Karpas-422 (cell line): ENCODE measurements around the gene NOL11. TPM values are rescaled to one million over a fixed set of nuclear protein-coding genes. Genes with fewer than 3 reads are reported as not detected.

Source experiments
- DNase-seq: peaks from one replicate; pipeline ENCODE4 v3.0.0-alpha.2; 2015
- H2AFZ ChIP-seq: fragments of 200-600 bp; sonication (generic); 2 replicates; pipeline ENCODE4 v1.6.1; 2014; ENCODE audit warnings: antibody characterized with exemption, low read length, mixed read lengths
- H3K27ac ChIP-seq: fragments of 200-600 bp; sonication (generic); 2 replicates; pipeline ENCODE4 v1.5.1; 2014; ENCODE audit warnings: mild to moderate bottlenecking, low read length, moderate library complexity
- H3K27me3 ChIP-seq: fragments of 200-600 bp; sonication (generic); 2 replicates; pipeline ENCODE4 v1.6.1; 2014; ENCODE audit warnings: low read length, mixed read lengths
- H3K36me3 ChIP-seq: fragments of 200-600 bp; sonication (generic); 2 replicates; pipeline ENCODE4 v1.6.1; 2014; ENCODE audit warnings: low read length, mixed read lengths; ENCODE audit not compliant: insufficient read depth
- H3K4me1 ChIP-seq: fragments of 200-600 bp; sonication (generic); 2 replicates; pipeline ENCODE4 v1.6.1; 2014; ENCODE audit warnings: mild to moderate bottlenecking, low read length, mixed read lengths
- H3K4me2 ChIP-seq: fragments of 200-600 bp; sonication (generic); 2 replicates; pipeline ENCODE4 v1.6.1; 2014; ENCODE audit warnings: low read length, low read depth, mild to moderate bottlenecking; ENCODE audit not compliant: poor library complexity, severe bottlenecking
- H3K4me3 ChIP-seq: fragments of 200-600 bp; sonication (generic); 2 replicates; pipeline ENCODE4 v1.5.1; 2014; ENCODE audit warnings: mild to moderate bottlenecking, antibody characterized with exemption, low read length, mixed read lengths
- H3K79me2 ChIP-seq: fragments of 200-600 bp; sonication (generic); 2 replicates; pipeline ENCODE4 v1.6.1; 2014; ENCODE audit warnings: mild to moderate bottlenecking, low read length, mixed read lengths
- H3K9ac ChIP-seq: fragments of 200-600 bp; sonication (generic); 2 replicates; pipeline ENCODE4 v1.6.0; 2014; ENCODE audit warnings: low read length
- H3K9me2 ChIP-seq: fragments of 200-600 bp; sonication (generic), shearing (Covaris generic); replicated peaks from 2 replicates; pipeline ENCODE4 v1.6.0; 2014; ENCODE audit warnings: mild to moderate bottlenecking, low read length, moderate library complexity; ENCODE audit not compliant: insufficient read depth
- H3K9me3 ChIP-seq: fragments of 300-700, 200-600 bp; sonication (generic); 2 replicates; pipeline ENCODE4 v1.6.1; 2014; ENCODE audit warnings: low read length, mixed read lengths
- H4K20me1 ChIP-seq: fragments of 200-600 bp; sonication (generic); 2 replicates; pipeline ENCODE4 v1.6.1; 2014; ENCODE audit warnings: mild to moderate bottlenecking, antibody characterized with exemption, low read length, low read depth; ENCODE audit not compliant: insufficient read depth
- total RNA-seq: library from RNA; depleted of rRNA; stranded (reverse); fragments of >200 nt; shearing (Covaris generic); gene quantifications from 2 replicates; pipeline ENCODE4 v1.2.3, GENCODE V29; 2014; ENCODE audit warnings: low replicate concordance

NOL11 gene
- total RNA-seq, 1 experiment from 2014 or later = 54.1 TPM

DNA sequence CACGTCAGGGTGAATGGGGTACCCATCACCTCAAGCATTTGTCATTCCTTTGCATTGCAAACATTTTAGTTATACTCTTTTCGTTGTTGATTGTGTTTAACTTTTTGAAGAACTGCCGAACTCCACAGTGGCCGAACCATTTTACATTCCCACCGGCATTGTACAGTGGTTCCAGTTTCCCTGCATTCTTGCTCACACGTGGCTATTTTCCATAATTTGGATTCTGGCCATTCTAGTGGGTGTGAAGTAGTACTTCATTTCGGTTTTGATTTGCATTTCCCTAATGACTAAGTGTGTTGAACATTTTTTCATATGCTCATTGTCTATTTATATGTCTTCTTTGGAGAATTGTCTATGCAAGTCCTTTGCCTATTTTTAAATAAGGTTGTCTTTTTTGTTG is 13.0 kb downstream of the NOL11 start:
- no peak overlapping the region for H3K4me2 ChIP-seq
- H4K20me1 ChIP-seq = no peaks in the 10 kb centered on the region
- no peaks in the 10 kb centered on the region for H3K9me2 ChIP-seq
- peaks cover 56% of the 10 kb centered on the region for H3K79me2 ChIP-seq
- H3K36me3 ChIP-seq = peaks cover 71% of the 10 kb centered on the region
- no peak overlapping the region for H3K4me3 ChIP-seq
- DNase-seq = no peak
- H3K27ac ChIP-seq = no peak overlapping the region
- no peaks in the 10 kb centered on the region for H3K9me3 ChIP-seq
- no peaks in the 10 kb centered on the region for H3K4me1 ChIP-seq
- H2AFZ ChIP-seq = no peak overlapping the region
- H3K9ac ChIP-seq = no peak overlapping the region
- no peaks in the 10 kb centered on the region for H3K27me3 ChIP-seq

DNA sequence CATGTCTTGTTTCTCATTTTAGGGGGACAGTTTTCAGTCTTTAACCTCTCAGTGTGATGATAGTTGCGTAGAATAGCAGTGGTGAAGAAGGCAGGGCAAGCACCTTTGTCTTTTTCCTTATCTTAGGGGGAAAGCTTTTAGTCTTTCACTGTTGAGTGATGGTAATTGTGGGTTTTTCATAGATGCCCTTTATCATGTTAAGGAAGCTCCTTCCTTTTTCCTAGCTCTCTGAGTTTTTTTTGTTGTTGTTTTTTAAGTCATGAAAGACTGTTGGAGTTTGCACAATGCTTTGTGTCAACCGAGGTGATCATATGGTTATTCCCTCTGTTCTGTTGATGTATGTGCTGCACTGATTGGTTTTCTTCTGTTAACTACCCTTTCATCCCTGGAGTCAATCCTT is 15.7 kb downstream of the NOL11 start:
- Histone ChIP-seq H3K9me3 (no peaks in the 10 kb centered on the region), H3K27me3 (no peaks in the 10 kb centered on the region), H3K9me2 (no peaks in the 10 kb centered on the region), H3K9ac (no peak overlapping the region), H4K20me1 (no peaks in the 10 kb centered on the region), H2AFZ (no peak overlapping the region), H3K27ac (no peak overlapping the region), H3K4me3 (no peak overlapping the region), H3K4me2 (no peak overlapping the region), H3K36me3 (peaks cover 80% of the 10 kb centered on the region), H3K4me1 (no peaks in the 10 kb centered on the region), H3K79me2 (peaks cover 55% of the 10 kb centered on the region)
- no peak for DNase-seq

DNA sequence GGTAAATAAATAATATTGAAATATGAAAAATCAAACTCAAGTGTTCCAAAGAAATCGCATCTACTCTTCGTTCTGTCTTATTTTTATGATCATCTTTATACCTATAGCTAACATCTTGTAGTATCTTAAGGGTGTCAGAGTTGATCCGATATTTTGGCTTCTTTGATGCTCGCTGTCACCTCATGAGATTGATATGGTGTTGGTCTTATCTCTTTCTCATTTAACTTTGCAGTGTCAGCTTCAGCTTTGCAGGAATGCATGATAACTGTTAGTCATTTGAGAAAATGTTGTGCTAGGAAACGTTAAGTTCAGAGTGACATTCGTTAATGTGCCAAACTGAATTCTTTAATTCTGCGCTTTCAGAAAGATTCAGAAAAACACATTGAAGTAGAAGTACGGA is 19.4 kb downstream of the NOL11 start:
- Histone ChIP-seq H3K4me2 (no peak overlapping the region), H3K27me3 (no peaks in the 10 kb centered on the region), H3K9ac (no peak overlapping the region), H4K20me1 (no peaks in the 10 kb centered on the region), H3K79me2 (peaks cover 29% of the 10 kb centered on the region), H3K36me3 (peaks cover 69% of the 10 kb centered on the region), H3K4me3 (no peak overlapping the region), H3K27ac (no peak overlapping the region), H3K4me1 (no peaks in the 10 kb centered on the region), H2AFZ (no peak overlapping the region), H3K9me2 (no peaks in the 10 kb centered on the region), H3K9me3 (no peaks in the 10 kb centered on the region)
- DNase-seq = no peak

DNA sequence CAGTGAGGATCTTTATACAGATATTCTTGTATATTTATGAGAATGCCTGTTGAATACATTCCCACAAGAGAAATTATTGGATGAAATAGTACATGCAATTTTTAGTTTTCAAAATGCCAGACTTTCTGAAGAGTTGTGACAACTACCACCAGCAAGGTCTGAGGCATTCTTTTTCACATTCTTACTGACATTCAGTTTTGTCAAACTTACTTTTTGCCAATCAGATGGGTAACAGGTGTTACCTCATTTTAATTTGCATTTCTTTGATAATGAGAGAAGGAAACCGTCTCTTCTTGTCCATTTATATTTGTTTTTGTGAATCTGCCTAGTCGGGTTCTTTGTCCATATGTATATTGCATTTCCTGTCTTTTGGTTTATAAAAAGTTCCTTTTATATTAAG is 24.3 kb downstream of the NOL11 start:
- no peaks in the 10 kb centered on the region for H3K9me3 ChIP-seq
- H3K9ac ChIP-seq = no peak overlapping the region
- H4K20me1 ChIP-seq = no peaks in the 10 kb centered on the region
- no peak overlapping the region for H2AFZ ChIP-seq
- no peak overlapping the region for H3K27ac ChIP-seq
- H3K27me3 ChIP-seq = no peaks in the 10 kb centered on the region
- no peaks in the 10 kb centered on the region for H3K9me2 ChIP-seq
- no peak overlapping the region for H3K4me2 ChIP-seq
- no peak for DNase-seq
- no peaks in the 10 kb centered on the region for H3K79me2 ChIP-seq
- H3K4me1 ChIP-seq = no peaks in the 10 kb centered on the region
- H3K36me3 ChIP-seq = peaks cover 66% of the 10 kb centered on the region
- H3K4me3 ChIP-seq = no peak overlapping the region

DNA sequence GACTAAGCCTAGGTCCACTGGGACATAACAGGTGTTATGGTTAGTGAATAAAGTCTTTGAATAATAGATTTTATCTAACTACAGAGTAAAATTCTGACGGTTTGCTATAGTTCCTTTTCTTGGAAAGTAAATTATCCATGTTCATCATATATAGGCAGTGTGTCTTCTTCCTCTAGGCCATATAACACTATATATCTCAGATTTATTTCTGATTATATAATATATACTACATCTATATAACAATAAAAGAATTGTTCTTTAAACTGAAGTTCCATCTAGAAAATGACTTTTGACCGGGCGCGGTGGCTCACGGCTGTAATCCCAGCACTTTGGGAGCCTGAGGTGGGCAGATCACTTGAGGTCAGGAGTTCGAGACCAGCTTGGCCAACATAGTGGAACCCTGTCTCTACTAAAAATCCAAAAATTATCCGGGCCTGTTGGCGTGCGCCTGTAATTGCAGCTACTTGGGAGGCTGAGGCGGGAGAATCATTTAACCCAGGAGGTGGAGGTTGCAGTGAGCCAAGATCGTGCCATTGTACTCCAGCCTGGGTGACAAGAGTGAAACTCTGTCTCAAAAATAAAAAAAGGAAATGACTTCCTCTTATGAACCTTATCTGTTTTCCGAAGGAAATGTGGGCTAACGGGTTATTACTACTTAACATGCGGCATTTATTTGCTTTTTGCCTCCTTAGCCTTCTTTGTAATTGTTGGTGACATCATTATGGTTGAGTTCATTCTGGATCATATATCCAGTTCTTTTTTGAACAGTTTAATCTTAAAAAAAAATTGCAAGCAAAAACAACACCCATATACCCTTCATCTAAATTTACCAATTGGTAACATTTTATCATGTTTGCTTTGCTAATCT is 29.2 kb downstream of the NOL11 start:
- Histone ChIP-seq H3K9me3 (no peaks in the 10 kb centered on the region), H4K20me1 (no peaks in the 10 kb centered on the region), H3K9ac (no peak overlapping the region), H3K4me1 (no peaks in the 10 kb centered on the region), H3K4me3 (no peak overlapping the region), H3K4me2 (no peak overlapping the region), H3K36me3 (peaks cover 52% of the 10 kb centered on the region), H3K79me2 (no peaks in the 10 kb centered on the region), H3K27ac (no peak overlapping the region), H3K27me3 (no peaks in the 10 kb centered on the region), H3K9me2 (no peaks in the 10 kb centered on the region), H2AFZ (no peak overlapping the region)
- no peak for DNase-seq

DNA sequence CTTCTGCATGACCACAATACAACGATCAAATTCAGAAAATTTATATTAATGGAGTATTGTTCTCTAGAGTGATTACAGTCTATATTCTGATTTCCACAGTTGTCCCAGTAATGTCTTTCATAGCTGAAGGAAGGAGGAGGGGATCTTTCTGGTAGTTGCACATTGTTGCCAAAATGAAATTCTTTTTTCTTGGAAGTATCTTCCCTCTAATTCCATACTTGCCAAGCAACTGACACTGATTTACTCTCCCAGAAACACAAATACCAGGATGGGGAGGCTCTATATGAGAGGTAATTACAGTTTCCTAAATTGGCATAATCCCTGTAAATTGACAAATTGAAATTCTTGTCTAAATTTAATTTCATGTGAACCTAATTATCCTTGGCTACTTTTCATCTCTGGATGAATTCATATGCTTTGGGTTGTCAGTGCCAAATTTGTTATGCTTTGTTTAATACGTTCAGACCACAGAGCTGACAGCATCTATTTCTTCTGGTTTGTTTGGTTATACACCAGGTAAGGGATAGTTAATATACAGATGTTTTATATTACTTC is 30.0 kb downstream of the NOL11 start:
- DNase-seq = no peak
- Histone ChIP-seq H3K4me2 (no peak overlapping the region), H3K9ac (no peak overlapping the region), H3K27me3 (no peaks in the 10 kb centered on the region), H2AFZ (no peak overlapping the region), H3K4me3 (no peak overlapping the region), H3K36me3 (peaks cover 44% of the 10 kb centered on the region), H3K27ac (no peak overlapping the region), H3K79me2 (no peaks in the 10 kb centered on the region), H4K20me1 (no peaks in the 10 kb centered on the region), H3K9me2 (no peaks in the 10 kb centered on the region), H3K9me3 (no peaks in the 10 kb centered on the region), H3K4me1 (no peaks in the 10 kb centered on the region)

DNA sequence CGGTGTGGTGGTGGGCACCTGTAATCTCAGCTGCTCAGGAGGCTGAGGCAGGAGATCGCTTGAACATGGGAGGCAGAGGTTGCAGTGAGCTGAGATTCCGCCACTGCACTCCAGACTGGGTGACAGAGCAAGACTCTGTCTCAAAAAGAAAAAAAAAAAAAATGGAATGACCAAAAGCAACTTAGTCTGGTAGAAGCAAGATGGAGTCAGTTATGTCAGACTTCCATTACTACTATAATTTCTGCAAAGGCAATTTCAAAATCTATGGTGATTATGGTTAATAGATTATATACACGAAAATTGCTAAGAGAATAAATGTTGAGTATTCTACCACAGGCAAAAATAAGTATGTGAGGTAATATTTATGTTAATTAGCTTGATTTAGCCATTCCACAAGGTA is 32.3 kb downstream of the NOL11 start:
- H3K36me3 ChIP-seq = peaks cover 27% of the 10 kb centered on the region; the same call in 1 of the 2 replicates
- H3K9me2 ChIP-seq = no peaks in the 10 kb centered on the region

DNA sequence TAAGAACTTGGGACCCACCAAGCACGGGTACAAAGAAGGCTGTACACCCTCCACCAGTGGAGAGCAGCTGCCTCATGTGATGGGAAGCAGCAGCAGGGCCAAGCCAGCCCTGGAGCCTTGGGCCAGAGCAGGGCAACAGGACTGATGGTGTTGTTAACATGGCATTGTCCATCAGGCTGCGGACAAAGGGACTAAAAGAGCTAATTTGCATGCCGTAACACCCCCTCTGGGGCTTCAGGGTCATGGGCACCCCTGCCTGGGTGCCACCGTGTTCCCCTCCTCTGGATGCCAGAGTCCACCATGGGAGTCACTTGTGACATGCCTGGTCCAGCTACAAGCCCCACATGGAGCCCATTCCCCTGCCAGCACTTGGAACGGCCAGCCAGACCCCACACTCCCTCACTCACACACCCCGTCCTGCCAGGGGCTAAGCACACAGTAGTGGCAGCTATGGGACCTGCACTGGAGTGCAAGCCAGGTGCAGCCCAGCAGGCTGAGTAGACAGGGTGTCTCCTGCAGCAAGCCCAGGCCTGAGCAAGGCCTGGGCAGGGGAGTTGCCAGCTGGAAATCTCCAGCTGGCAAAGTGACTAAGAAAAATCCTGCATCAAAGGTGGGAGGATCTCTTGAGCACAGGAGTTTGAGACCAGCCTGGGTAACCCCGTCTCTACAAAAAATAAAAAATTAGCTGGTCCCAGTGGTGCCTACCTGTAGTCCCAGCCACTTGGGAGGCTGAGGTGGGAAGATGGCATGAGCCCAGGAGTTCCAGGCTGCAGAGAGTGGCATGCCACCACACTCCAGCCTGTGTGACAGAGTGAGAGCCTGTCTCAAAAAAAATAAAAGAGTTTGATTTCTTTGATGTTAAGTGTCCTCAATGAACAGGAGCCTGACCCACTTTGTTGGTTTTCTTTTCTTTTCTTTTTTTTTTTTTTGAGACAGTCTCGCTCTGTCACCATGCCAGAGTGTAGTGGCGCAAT is 33.7 kb downstream of the NOL11 start:
- H4K20me1 ChIP-seq = no peaks in the 10 kb centered on the region
- H3K4me3 ChIP-seq = no peak overlapping the region
- H3K27me3 ChIP-seq = no peaks in the 10 kb centered on the region
- H3K27ac ChIP-seq = no peak overlapping the region
- no peak for DNase-seq
- H3K4me1 ChIP-seq = no peaks in the 10 kb centered on the region
- no peaks in the 10 kb centered on the region for H3K9me2 ChIP-seq
- no peaks in the 10 kb centered on the region for H3K9me3 ChIP-seq
- no peak overlapping the region for H3K4me2 ChIP-seq
- no peak overlapping the region for H3K9ac ChIP-seq
- H3K36me3 ChIP-seq = peaks cover 21% of the 10 kb centered on the region; the same call in 1 of the 2 replicates
- H3K79me2 ChIP-seq = no peaks in the 10 kb centered on the region
- H2AFZ ChIP-seq = no peak overlapping the region

More for the DNA sequence above, 32.3 kb downstream of the NOL11 start:
- Histone ChIP-seq H3K4me2 (no peak overlapping the region), H2AFZ (no peak overlapping the region), H4K20me1 (no peaks in the 10 kb centered on the region), H3K4me3 (no peak overlapping the region), H3K79me2 (no peaks in the 10 kb centered on the region), H3K27ac (no peak overlapping the region), H3K9ac (no peak overlapping the region), H3K4me1 (no peaks in the 10 kb centered on the region), H3K9me3 (no peaks in the 10 kb centered on the region), H3K27me3 (no peaks in the 10 kb centered on the region)
- no peak for DNase-seq
